SU-DHL-6 (cell line): Measurements from ENCODE around the gene GLMP.

Source experiments
- H2AFZ ChIP-seq: fragments of 200-600 bp; sonication (generic); 2 replicates; pipeline ENCODE4 v1.6.1; 2014; ENCODE audit warnings: low read depth, mild to moderate bottlenecking, moderate library complexity, mixed read lengths, antibody characterized with exemption, low read length; ENCODE audit not compliant: severe bottlenecking
- H3F3A ChIP-seq: fragments of 200-600 bp; shearing (Covaris generic); 2 replicates; pipeline ENCODE4 v1.6.0; 2016; ENCODE audit warnings: antibody characterized with exemption, mild to moderate bottlenecking; ENCODE audit not compliant: insufficient read depth
- H3K27ac ChIP-seq: fragments of 200-600 bp; sonication (generic); 2 replicates; pipeline ENCODE4 v1.5.1; 2016; ENCODE audit warnings: low read depth, mild to moderate bottlenecking, low read length, moderate library complexity, mixed read lengths
- H3K27me3 ChIP-seq: fragments of 200-600 bp; sonication (generic), shearing (Covaris generic); 2 replicates; pipeline ENCODE4 v1.6.0; 2014; ENCODE audit warnings: mild to moderate bottlenecking, low read length
- H3K36me3 ChIP-seq: fragments of 200-600 bp; sonication (generic); 2 replicates; pipeline ENCODE4 v1.6.1; 2014; ENCODE audit warnings: mild to moderate bottlenecking, low read length, mixed read lengths
- H3K4me2 ChIP-seq: fragments of 300-600, 200-600 bp; shearing (Covaris generic), sonication (generic); 2 replicates; pipeline ENCODE4 v1.6.0; 2014; ENCODE audit warnings: low read length, low read depth, mild to moderate bottlenecking; ENCODE audit not compliant: poor library complexity, severe bottlenecking
- H3K4me3 ChIP-seq: fragments of 200-600 bp; sonication (generic); 2 replicates; pipeline ENCODE4 v1.5.1; 2014; ENCODE audit warnings: antibody characterized with exemption, low read length, mild to moderate bottlenecking, mixed read lengths; ENCODE audit not compliant: insufficient read depth, poor library complexity, severe bottlenecking
- H3K79me2 ChIP-seq: fragments of 200-600 bp; sonication (generic); 2 replicates; pipeline ENCODE4 v1.6.1; 2014; ENCODE audit warnings: mild to moderate bottlenecking, low read length, moderate library complexity; ENCODE audit not compliant: insufficient read depth
- H3K9ac ChIP-seq: fragments of 200-600 bp; sonication (generic); 2 replicates; pipeline ENCODE4 v1.7.0; 2014; ENCODE audit warnings: mild to moderate bottlenecking, low read length
- H3K9me2 ChIP-seq: fragments of 200-600 bp; sonication (generic); replicated peaks from 2 replicates; pipeline ENCODE4 v1.6.1; 2014; ENCODE audit warnings: low read length; ENCODE audit not compliant: insufficient read depth
- H3K9me3 ChIP-seq: fragments of 200-600 bp; sonication (generic); 2 replicates; pipeline ENCODE4 v1.6.1; 2014; ENCODE audit warnings: low read length, mixed read lengths; ENCODE audit not compliant: insufficient read depth
- H4K20me1 ChIP-seq: fragments of 200-600 bp; sonication (generic); 2 replicates; pipeline ENCODE4 v1.6.1; 2014; ENCODE audit warnings: low read depth, mild to moderate bottlenecking, antibody characterized with exemption, low read length, moderate library complexity, mixed read lengths
- EZH2phosphoT487 ChIP-seq: fragments of 200-600 bp; sonication (generic), shearing (Covaris generic); conservative IDR thresholded peaks from 2 replicates; pipeline ENCODE4 v1.6.1; 2018; ENCODE audit warnings: mild to moderate bottlenecking, antibody characterized with exemption, low read length, moderate library complexity, mixed read lengths
- TF ChIP-seq, protein P1 (sequence below): fragments of 200-600 bp; sonication (generic); IDR thresholded peaks from one replicate; pipeline ENCODE4 v1.5.1; 2017; ENCODE audit warnings: antibody characterized with exemption, mild to moderate bottlenecking, low read length, moderate library complexity; ENCODE audit not compliant: insufficient read depth, poor library complexity, severe bottlenecking

The GLMP gene

DNA sequence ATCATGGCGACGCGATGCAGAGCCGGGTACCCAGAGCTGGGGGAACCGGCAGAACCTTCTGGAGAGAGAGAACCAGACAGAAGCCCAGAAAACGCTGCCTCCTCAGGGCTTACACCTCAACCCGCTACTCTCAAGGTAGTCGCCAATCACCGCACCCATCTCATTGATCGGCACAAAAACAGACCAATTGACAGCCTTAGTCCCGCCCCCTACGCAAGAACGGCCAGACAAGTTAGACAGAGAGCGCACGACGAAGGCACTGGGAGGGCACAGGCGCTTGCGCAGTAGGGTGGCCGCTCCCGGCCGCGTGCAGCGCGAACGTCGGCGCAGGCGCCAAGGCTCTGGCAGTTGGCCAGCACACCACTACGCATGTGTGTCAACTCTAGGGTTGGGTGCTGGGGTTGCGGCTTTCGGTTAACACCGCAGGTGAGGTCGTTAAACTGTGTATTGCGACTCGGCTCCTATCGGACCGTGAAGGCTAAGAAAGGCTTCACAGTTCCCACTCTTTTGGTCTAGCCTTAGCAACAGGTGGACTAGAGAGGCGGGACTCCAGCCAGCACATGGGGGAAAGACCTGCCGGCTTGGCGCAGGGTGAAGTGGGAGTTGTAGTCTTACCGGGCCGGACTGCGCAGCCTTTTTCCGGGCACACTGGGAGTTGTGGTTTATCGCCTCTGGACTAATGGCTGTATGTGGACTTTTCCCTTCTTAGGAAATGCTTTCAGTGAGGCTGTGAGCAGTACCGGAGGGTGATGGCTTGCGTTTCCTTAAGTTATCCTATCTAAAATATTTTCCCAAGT, 42.9 kb upstream of the GLMP start, which contains the start of the genes CCT3 and TSACC:
Gene CCT3 (minus strand): TSS at position 113 of the 797 bp plus-strand sequence. CDS start 108 bp downstream, at position 5.
Gene TSACC (plus strand): TSS at position 347 of the 797 bp plus-strand sequence. CDS start 1,232 bp downstream, outside the sequence.
- no peaks in the 10 kb centered on the region for H3K9me3 ChIP-seq
- peak within 1 kb of the TSS; percentile 93 for H3K27ac ChIP-seq
- peaks cover 45% of the 10 kb centered on the region for H3K79me2 ChIP-seq
- TF ChIP-seq, protein P1, sequence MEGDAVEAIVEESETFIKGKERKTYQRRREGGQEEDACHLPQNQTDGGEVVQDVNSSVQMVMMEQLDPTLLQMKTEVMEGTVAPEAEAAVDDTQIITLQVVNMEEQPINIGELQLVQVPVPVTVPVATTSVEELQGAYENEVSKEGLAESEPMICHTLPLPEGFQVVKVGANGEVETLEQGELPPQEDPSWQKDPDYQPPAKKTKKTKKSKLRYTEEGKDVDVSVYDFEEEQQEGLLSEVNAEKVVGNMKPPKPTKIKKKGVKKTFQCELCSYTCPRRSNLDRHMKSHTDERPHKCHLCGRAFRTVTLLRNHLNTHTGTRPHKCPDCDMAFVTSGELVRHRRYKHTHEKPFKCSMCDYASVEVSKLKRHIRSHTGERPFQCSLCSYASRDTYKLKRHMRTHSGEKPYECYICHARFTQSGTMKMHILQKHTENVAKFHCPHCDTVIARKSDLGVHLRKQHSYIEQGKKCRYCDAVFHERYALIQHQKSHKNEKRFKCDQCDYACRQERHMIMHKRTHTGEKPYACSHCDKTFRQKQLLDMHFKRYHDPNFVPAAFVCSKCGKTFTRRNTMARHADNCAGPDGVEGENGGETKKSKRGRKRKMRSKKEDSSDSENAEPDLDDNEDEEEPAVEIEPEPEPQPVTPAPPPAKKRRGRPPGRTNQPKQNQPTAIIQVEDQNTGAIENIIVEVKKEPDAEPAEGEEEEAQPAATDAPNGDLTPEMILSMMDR = no peak
- TF ChIP-seq EZH2phosphoT487 = no peak
- H3F3A ChIP-seq = peaks cover 10% of the 10 kb centered on the region; the same call in 1 of the 2 replicates
- peak within 1 kb of the TSS; percentile 46 for H2AFZ ChIP-seq
- H4K20me1 ChIP-seq = peaks cover 16% of the 10 kb centered on the region; the same call in 1 of the 2 replicates
- H3K36me3 ChIP-seq = peaks cover 19% of the 10 kb centered on the region
- H3K9ac ChIP-seq = peak within 1 kb of the TSS; percentile 77
- H3K27me3 ChIP-seq = no peaks in the 10 kb centered on the region
- peak within 1 kb of the TSS; percentile 82 for H3K4me2 ChIP-seq
- H3K4me3 ChIP-seq = peak within 1 kb of the TSS; percentile 90
- no peaks in the 10 kb centered on the region for H3K9me2 ChIP-seq

DNA sequence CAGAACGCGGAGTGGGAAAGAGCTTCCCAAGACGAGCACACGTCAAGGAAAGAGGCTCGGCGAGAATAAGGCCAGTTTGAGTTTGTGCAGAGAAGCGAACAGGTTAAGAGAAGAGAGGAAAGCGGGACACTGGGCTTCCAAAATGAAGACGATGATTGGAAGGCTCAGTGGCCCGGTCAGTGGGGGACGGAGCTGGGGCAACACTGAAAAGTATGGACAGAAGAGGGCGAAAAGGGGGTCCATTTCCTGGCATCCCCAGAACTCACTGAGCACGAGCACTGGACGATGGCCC, 42.4 kb upstream of the GLMP start:
- Histone ChIP-seq H3K4me3 (peak overlapping the region; percentile 90), H3K9me3 (no peaks in the 10 kb centered on the region), H2AFZ (peak overlapping the region; percentile 30), H3K27me3 (no peaks in the 10 kb centered on the region), H4K20me1 (peaks cover 18% of the 10 kb centered on the region; the same call in 1 of the 2 replicates), H3K36me3 (peaks cover 22% of the 10 kb centered on the region), H3F3A (peaks cover 10% of the 10 kb centered on the region; the same call in 1 of the 2 replicates), H3K9me2 (no peaks in the 10 kb centered on the region), H3K4me2 (peak overlapping the region; percentile 82), H3K79me2 (peaks cover 48% of the 10 kb centered on the region), H3K27ac (peak overlapping the region; percentile 65), H3K9ac (peak overlapping the region; percentile 77)
- no peak for TF ChIP-seq EZH2phosphoT487
- TF ChIP-seq, protein P1 = no peak

DNA sequence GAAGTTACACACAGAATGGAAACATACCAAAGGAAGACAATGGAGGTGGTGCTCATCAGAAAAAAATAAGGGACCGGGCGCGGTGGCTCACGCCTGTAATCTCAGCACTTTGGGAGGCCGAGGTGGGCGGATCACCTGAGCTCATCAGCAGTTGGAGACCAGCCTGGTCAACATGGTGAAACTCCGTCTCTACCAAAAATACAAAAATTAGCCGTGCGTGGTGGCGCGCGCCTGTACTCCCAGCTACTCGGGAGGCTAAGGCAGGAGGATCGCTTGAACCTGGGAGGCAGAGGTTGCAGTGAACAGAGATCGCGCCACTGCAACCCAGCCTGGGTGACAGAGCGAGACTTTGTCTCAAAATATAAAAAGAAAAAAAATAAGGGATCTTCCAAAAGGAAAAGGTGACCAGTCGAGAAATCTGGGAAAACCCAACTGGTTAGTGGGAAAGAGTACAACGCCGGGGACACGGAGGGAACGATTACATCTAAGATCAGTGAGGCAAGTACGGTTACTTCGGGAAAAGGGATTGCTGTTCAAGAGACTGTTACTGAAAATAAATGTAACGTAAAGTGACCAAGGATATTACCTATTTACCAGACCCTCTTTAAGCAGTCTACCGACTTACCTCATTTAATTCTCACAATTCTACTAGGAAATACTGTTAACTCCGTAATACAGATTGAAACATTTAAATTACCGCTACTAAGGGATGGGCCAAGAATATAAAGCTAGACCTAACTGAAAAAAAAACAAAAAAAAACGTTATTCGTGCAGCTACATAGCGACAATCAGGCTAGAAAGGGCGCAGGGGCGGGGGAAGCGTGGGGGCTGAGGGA, 41.8 kb upstream of the GLMP start:
- H3K36me3 ChIP-seq = peaks cover 27% of the 10 kb centered on the region
- peak overlapping the region; percentile 77 for H3K9ac ChIP-seq
- H3K27ac ChIP-seq = peak overlapping the region; percentile 65
- TF ChIP-seq EZH2phosphoT487 = no peak
- TF ChIP-seq, protein P1 = no peak
- H4K20me1 ChIP-seq = peaks cover 18% of the 10 kb centered on the region; the same call in 1 of the 2 replicates
- H3K4me3 ChIP-seq = peak overlapping the region; percentile 90
- H3K27me3 ChIP-seq = no peaks in the 10 kb centered on the region
- no peaks in the 10 kb centered on the region for H3K9me3 ChIP-seq
- H3K79me2 ChIP-seq = peaks cover 53% of the 10 kb centered on the region
- H3F3A ChIP-seq = peaks cover 7% of the 10 kb centered on the region; the same call in 1 of the 2 replicates
- no peaks in the 10 kb centered on the region for H3K9me2 ChIP-seq
- peak overlapping the region; percentile 30 for H2AFZ ChIP-seq
- peak overlapping the region; percentile 82 for H3K4me2 ChIP-seq
